Measurements from ENCODE around the gene MED12L. TPM values are rescaled to one million over a fixed set of nuclear protein-coding genes. Genes with fewer than 3 reads are reported as not detected.

The MED12L gene
- total RNA-seq, 1 experiment from 2014 or later, result 3.0 TPM

DNA sequence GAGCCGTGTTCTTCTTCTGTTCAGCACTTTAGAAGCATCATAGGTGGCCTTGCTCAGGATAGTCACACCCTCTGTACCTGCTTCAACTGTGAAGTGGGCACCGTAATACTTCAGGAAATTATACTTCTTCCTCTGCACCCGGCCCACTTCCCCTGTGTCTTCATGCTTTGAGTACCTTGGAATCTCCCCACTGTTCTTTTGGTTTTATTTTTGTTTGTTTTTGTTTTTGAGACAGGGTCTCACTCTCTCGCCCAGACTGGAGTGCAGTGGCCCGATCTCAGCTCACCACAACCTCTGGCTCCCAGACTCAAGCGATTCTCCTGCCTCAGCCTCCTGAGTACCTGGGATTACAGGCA, 191.2 kb downstream of the MED12L start:
- POLR2A ChIA-PET (ENCODE audit: unreplicated experiment), result no interaction called here
- intact Hi-C loops (cut with micrococcal nuclease; ENCODE audit: unreplicated experiment), result no loop called here

GRCh38 chr3:151278230-151278629, 192.8 kb downstream of the MED12L start, which contains the start of gene P2RY14:
TSS of gene P2RY14 (minus strand) at chr3:151278542. CDS start at chr3:151214316, 64,226 bp downstream.
- Histone ChIP-seq H2AFZ (no peak within 1 kb of the TSS), H3K36me3 (ENCODE audit: low read depth) (no peaks in the 10 kb centered on the region), H3F3A (ENCODE audit: insufficient read depth, low read depth) (no peaks in the 10 kb centered on the region), H3K4me3 (no peak within 1 kb of the TSS), H3K4me1 (replicated peaks; ENCODE audit: insufficient read depth) (no peaks in the 10 kb centered on the region), H4K20me1 (ENCODE audit: insufficient read depth) (no peaks in the 10 kb centered on the region), H3K79me2 (ENCODE audit: low read depth) (no peaks in the 10 kb centered on the region), H3K27ac (no peak within 1 kb of the TSS), H3K27me3 (ENCODE audit: insufficient read depth, low read depth) (no peaks in the 10 kb centered on the region), H3K4me2 (no peak within 1 kb of the TSS), H3K9me2 (ENCODE audit: insufficient read depth) (no peaks in the 10 kb centered on the region), H3K9me3 (ENCODE audit: insufficient read depth, low read depth) (no peaks in the 10 kb centered on the region)
- TF ChIP-seq CTCF (conservative IDR thresholded peaks at IDR 0.05) (no peak), EZH2 (IDR thresholded peaks at IDR 0.05; ENCODE audit: low read depth) (no peak)
- intact Hi-C loops (cut with micrococcal nuclease; ENCODE audit: unreplicated experiment), result no loop called here
- ChIA-PET CTCF (interaction anchor here (0.6 kb wide), 1 partner anchor 139 kb away, joined by 5 read pairs; no protein-coding TSS in a partner anchor), POLR2A (ENCODE audit: unreplicated experiment) (no interaction called here)
- no peak for DNase-seq
- BruUV-seq (replicated peaks), result no TSS peak

More for the DNA sequence above, 191.2 kb downstream of the MED12L start:
- Histone ChIP-seq H2AFZ (no peak overlapping the region), H3K4me3 (no peak overlapping the region), H3K4me2 (no peak overlapping the region), H3K9me3 (ENCODE audit: insufficient read depth, low read depth) (no peaks in the 10 kb centered on the region), H3K36me3 (ENCODE audit: low read depth) (no peaks in the 10 kb centered on the region), H3K9me2 (ENCODE audit: insufficient read depth) (no peaks in the 10 kb centered on the region), H4K20me1 (ENCODE audit: insufficient read depth) (no peaks in the 10 kb centered on the region), H3K27me3 (ENCODE audit: insufficient read depth, low read depth) (no peaks in the 10 kb centered on the region), H3K27ac (no peak overlapping the region), H3K4me1 (replicated peaks; ENCODE audit: insufficient read depth) (no peaks in the 10 kb centered on the region), H3K79me2 (ENCODE audit: low read depth) (no peaks in the 10 kb centered on the region), H3F3A (ENCODE audit: insufficient read depth, low read depth) (no peaks in the 10 kb centered on the region)
- no peak for TF ChIP-seq EZH2 (IDR thresholded peaks at IDR 0.05; ENCODE audit: low read depth)
- TF ChIP-seq CTCF (conservative IDR thresholded peaks at IDR 0.05), result no peak
- CTCF ChIA-PET, result no interaction called here
- no TSS peak for BruUV-seq (replicated peaks)
- DNase-seq, result no peak

- Histone ChIP-seq H3K27ac (no peak overlapping the region), H2AFZ (no peak overlapping the region), H3K36me3 (ENCODE audit: low read depth) (no peaks in the 10 kb centered on the region), H3K4me3 (no peak overlapping the region), H3K9me2 (ENCODE audit: insufficient read depth) (no peaks in the 10 kb centered on the region), H4K20me1 (ENCODE audit: insufficient read depth) (no peaks in the 10 kb centered on the region), H3K9me3 (ENCODE audit: insufficient read depth, low read depth) (no peaks in the 10 kb centered on the region), H3K27me3 (ENCODE audit: insufficient read depth, low read depth) (no peaks in the 10 kb centered on the region), H3K4me2 (no peak overlapping the region), H3K4me1 (replicated peaks; ENCODE audit: insufficient read depth) (peaks cover 8% of the 10 kb centered on the region), H3F3A (ENCODE audit: insufficient read depth, low read depth) (no peaks in the 10 kb centered on the region), H3K79me2 (ENCODE audit: low read depth) (no peaks in the 10 kb centered on the region)
- POLR2A ChIA-PET (ENCODE audit: unreplicated experiment), result no interaction called here
- TF ChIP-seq EZH2 (IDR thresholded peaks at IDR 0.05; ENCODE audit: low read depth) (no peak), CTCF (conservative IDR thresholded peaks at IDR 0.05) (no peak)
- intact Hi-C loops (cut with micrococcal nuclease; ENCODE audit: unreplicated experiment), result loop anchor here (5.0 to 10.0 kb wide), 2 partner anchors 559 to 747 kb away; no protein-coding TSS in a partner anchor
- BruUV-seq (replicated peaks), result no TSS peak
- CTCF ChIA-PET, result interaction anchor here (0.6 kb wide), 1 partner anchor 64 kb away, joined by 3 read pairs; no protein-coding TSS in a partner anchor
- DNase-seq, result no peak
Measured at GRCh38 chr3:151281671-151282324, 196.3 kb downstream of the MED12L start.
